ENCODE data around the gene VSIR.

The VSIR gene

GRCh38 chr10:71706216-71707121 lies 66.9 kb downstream of the VSIR start:
- peaks cover 21% of the 10 kb centered on the region for H3K27me3 Mint-ChIP-seq
- H3K27ac Mint-ChIP-seq, result no peak overlapping the region
- H3K36me3 Mint-ChIP-seq, result no peaks in the 10 kb centered on the region
- DNase-seq, result no peak
- H3K9me3 Mint-ChIP-seq, result no peaks in the 10 kb centered on the region
- H3K4me3 Mint-ChIP-seq, result no peak overlapping the region
- CTCF ChIA-PET, result interaction anchor here (0.8 to 9.0 kb wide), 13 partner anchors 10 to 402 kb away, joined by 3 to 126 read pairs (median 15); partner anchors contain the start of genes C10orf105 and VSIR
- peaks cover 27% of the 10 kb centered on the region for H3K4me1 Mint-ChIP-seq

GRCh38 chr10:71705582-71705981 lies 67.7 kb downstream of the VSIR start:
- peaks cover 28% of the 10 kb centered on the region for H3K27me3 Mint-ChIP-seq
- no peaks in the 10 kb centered on the region for H3K36me3 Mint-ChIP-seq
- DNase-seq, result no peak
- H3K9me3 Mint-ChIP-seq, result no peaks in the 10 kb centered on the region
- H3K4me3 Mint-ChIP-seq, result no peak overlapping the region
- peaks cover 23% of the 10 kb centered on the region for H3K4me1 Mint-ChIP-seq
- CTCF ChIA-PET, result interaction anchor here (1.0 to 9.0 kb wide), 8 partner anchors 9 to 107 kb away, joined by 3 to 126 read pairs (median 28); partner anchors contain the start of genes C10orf105 and VSIR
- H3K27ac Mint-ChIP-seq, result no peak overlapping the region

- CTCF ChIA-PET, result interaction anchor here (6.7 to 9.0 kb wide), 2 partner anchors 8 to 108 kb away, joined by 45 to 126 read pairs; no protein-coding TSS in a partner anchor
- Mint-ChIP-seq H3K27ac (no peak overlapping the region), H3K4me3 (no peak overlapping the region), H3K4me1 (peaks cover 22% of the 10 kb centered on the region), H3K36me3 (no peaks in the 10 kb centered on the region), H3K9me3 (no peaks in the 10 kb centered on the region), H3K27me3 (peaks cover 34% of the 10 kb centered on the region)
- no peak for DNase-seq
Measured at GRCh38 chr10:71704816-71705215, 68.5 kb downstream of the VSIR start.

- no peak overlapping the region for H3K27ac Mint-ChIP-seq
- DNase-seq, result no peak
- H3K9me3 Mint-ChIP-seq, result no peaks in the 10 kb centered on the region
- H3K4me1 Mint-ChIP-seq, result peaks cover 23% of the 10 kb centered on the region
- H3K4me3 Mint-ChIP-seq, result no peak overlapping the region
- H3K36me3 Mint-ChIP-seq, result no peaks in the 10 kb centered on the region
- CTCF ChIA-PET, result interaction anchor here (0.9 to 6.7 kb wide), 2 partner anchors 37 to 109 kb away, joined by 3 to 45 read pairs; no protein-coding TSS in a partner anchor
- H3K27me3 Mint-ChIP-seq, result peaks cover 42% of the 10 kb centered on the region
Measured at GRCh38 chr10:71703577-71703976, 69.7 kb downstream of the VSIR start.

- peaks cover 44% of the 10 kb centered on the region for H3K27me3 Mint-ChIP-seq
- CTCF ChIA-PET, result interaction anchor here (1.0 kb wide), 1 partner anchor 11 kb away, joined by 4 read pairs; no protein-coding TSS in a partner anchor
Measured at GRCh38 chr10:71701496-71702132, 71.7 kb downstream of the VSIR start.

GRCh38 chr10:71700731-71701368 lies 72.5 kb downstream of the VSIR start:
- H3K27ac Mint-ChIP-seq, result no peak overlapping the region
- peaks cover 44% of the 10 kb centered on the region for H3K27me3 Mint-ChIP-seq
- CTCF ChIA-PET, result interaction anchor here (1.0 to 8.6 kb wide), 2 partner anchors 9 to 11 kb away, joined by 4 to 126 read pairs; no protein-coding TSS in a partner anchor
- DNase-seq, result no peak
- no peaks in the 10 kb centered on the region for H3K9me3 Mint-ChIP-seq
- H3K36me3 Mint-ChIP-seq, result no peaks in the 10 kb centered on the region
- H3K4me3 Mint-ChIP-seq, result no peak overlapping the region
- H3K4me1 Mint-ChIP-seq, result peaks cover 34% of the 10 kb centered on the region

More at GRCh38 chr10:71701496-71702132, 71.7 kb downstream of the VSIR start:
- Mint-ChIP-seq H3K9me3 (no peaks in the 10 kb centered on the region), H3K36me3 (no peaks in the 10 kb centered on the region), H3K4me3 (no peak overlapping the region), H3K4me1 (peaks cover 29% of the 10 kb centered on the region), H3K27ac (no peak overlapping the region)
- DNase-seq, result no peak

- Mint-ChIP-seq H3K36me3 (no peaks in the 10 kb centered on the region), H3K27me3 (peaks cover 42% of the 10 kb centered on the region), H3K4me3 (no peak overlapping the region), H3K27ac (peak overlapping the region; percentile 9), H3K4me1 (peaks cover 52% of the 10 kb centered on the region), H3K9me3 (no peaks in the 10 kb centered on the region)
- CTCF ChIA-PET, result interaction anchor here (1.0 to 8.6 kb wide), 8 partner anchors 11 to 385 kb away, joined by 3 to 126 read pairs (median 7); partner anchors contain the start of gene VSIR
- DNase-seq, result no peak
Measured at GRCh38 chr10:71698737-71699136, 74.6 kb downstream of the VSIR start.

GRCh38 chr10:71697938-71698709 lies 75.2 kb downstream of the VSIR start:
- CTCF ChIA-PET, result interaction anchor here (0.6 to 8.6 kb wide), 16 partner anchors 11 to 431 kb away, joined by 3 to 126 read pairs (median 6); partner anchors contain the start of genes SLC29A3 and VSIR

More at GRCh38 chr10:71697938-71698709, 75.2 kb downstream of the VSIR start:
- H3K4me1 Mint-ChIP-seq, result peaks cover 56% of the 10 kb centered on the region
- H3K9me3 Mint-ChIP-seq, result no peaks in the 10 kb centered on the region
- peaks cover 38% of the 10 kb centered on the region for H3K27me3 Mint-ChIP-seq
- no peak overlapping the region for H3K4me3 Mint-ChIP-seq
- DNase-seq, result peak; percentile 37
- peak overlapping the region; percentile 9 for H3K27ac Mint-ChIP-seq
- H3K36me3 Mint-ChIP-seq, result no peaks in the 10 kb centered on the region
